ENCODE results near the gene TLR1.
"Not testable (repeated sequence)": the region's sequence is repeated elsewhere in the genome, so short reads cannot be mapped to it uniquely, and the experiment has no call there.

The TLR1 gene

DNA sequence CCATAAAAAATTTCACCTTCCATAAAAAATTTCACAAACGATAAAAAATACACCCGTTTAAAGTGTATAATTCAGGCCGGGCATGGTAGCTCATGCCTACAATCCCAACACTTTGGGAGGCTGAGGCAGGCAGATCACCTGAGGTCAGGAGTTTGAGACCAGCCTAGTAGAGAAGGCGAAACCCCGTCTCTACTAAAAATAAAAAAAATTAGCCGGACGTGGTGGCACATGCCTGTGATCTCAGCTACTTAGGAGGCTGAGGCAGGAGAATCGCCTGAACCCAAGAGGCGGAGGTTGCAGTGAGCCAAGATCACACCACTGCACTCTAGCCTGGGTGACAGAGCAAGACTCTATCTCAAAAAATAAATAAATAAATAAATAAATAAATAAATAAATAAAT is 1.7 kb upstream of the TLR1 start:
- DNase-seq (ENCODE audit: low read depth), result not testable (repeated sequence)

DNA sequence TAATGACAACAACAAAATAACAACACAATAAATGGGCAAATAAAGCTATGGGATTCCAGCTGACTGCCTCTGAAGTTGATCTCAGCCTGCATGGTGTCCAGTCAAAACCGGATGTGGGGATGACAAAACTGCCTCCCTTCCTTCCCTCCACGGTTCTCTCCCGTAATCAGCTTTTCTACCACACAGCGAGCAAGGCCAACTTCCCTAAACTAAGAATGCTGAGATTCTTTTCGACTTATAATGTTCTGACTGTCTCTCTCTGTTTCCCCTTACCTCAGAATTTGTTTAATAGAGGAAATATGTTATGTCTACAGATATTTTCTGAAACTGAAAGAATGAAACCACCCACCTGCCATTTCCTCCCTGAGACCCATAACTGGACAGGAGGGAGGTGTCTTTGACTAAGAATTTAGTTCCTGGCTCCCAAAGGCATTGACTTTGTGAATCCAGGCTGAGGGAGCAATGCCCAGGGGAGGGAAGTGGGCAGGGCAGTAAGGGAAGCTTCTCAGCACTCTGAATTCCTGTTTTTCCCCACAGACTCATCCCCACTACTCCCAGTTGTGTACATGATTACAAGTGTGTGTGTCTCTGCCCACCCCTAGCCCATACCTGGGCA is 1.0 kb upstream of the TLR1 start:
- no peak for DNase-seq (ENCODE audit: low read depth)

GRCh38 chr4:38803833-38804653 is 548 bp downstream of the TLR1 start:
- peak; percentile 15 for DNase-seq (ENCODE audit: low read depth)

DNA sequence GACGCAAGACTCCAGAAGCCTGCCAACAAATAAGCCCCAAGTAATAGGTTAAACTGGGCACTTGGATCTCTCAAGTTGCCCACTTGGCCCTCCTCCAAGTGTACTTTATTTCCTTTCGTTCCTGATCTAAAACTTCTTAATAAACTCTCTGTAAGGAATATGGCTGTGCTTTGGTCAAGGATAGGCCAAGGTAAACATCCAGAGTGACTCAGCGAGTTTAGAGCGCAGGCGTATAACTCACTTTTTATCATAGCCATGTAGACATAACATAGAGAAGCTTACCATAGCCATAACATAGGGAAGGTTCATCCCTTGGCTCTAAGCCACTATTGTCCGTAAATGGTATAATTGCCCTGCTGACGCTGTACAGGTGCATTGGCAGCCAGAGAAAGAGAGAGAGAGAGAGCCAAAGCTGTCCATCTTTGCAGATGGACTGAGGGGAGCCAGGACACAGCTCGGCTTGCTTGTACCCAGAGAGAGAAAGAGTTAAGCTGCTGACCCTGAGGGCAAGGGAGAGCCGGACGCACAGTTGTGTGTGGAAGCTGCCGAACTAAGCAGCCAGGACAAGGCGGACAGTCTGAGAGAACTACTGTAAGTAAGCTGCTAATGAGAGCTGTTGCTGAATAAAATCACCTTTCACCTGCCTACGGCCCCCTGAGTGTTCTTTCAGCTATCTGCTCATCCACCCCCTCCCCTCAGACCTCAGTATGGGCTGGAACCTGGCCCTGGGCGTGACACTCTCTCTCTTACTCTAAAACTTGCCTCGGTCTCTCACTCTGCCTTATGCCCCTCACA is 1.8 kb downstream of the TLR1 start:
- no peak for DNase-seq (ENCODE audit: low read depth)

- DNase-seq (ENCODE audit: low read depth), result no peak
These were observed 3.6 kb downstream of the TLR1 start for GRCh38 chr4:38800961-38801450.

DNA sequence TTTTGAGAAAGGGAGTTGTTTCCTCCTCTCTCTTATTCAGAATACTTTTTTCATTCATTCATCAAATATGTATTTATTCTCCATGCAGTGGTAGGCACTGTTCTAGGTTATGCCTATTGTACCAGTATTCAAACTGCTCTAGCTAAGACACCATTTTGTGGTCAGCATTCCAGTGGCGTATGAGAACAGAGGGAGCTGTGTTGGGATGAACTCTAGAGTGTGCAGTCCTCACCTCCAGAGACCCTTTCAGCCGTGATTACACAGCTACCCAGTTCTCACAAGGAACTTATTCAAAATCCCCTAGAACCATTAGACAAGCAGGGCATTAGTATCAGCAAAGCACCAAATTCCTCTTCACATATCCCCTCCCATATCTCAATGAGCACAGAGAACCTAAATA is 4.2 kb downstream of the TLR1 start:
- no peak for DNase-seq (ENCODE audit: low read depth)

DNA sequence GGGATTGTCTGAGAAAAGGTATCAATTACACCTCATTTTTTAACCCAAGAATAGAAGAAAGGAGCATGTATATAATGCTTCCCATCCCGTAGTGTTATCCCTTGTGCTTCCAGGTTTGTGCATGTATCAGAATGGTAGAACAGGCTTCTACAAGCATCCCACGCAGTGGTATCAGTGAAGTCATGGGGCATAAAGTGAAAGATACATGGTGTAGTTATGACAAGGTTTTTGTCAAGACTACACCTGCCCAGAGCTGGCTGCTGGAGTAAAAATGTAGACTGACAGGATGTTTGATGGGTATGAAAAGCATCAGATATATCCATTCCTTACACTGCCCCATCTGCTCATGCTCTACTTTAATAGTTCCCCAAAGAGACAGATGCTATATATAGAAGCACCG is 9.5 kb downstream of the TLR1 start:
- DNase-seq (ENCODE audit: low read depth), result no peak

DNA sequence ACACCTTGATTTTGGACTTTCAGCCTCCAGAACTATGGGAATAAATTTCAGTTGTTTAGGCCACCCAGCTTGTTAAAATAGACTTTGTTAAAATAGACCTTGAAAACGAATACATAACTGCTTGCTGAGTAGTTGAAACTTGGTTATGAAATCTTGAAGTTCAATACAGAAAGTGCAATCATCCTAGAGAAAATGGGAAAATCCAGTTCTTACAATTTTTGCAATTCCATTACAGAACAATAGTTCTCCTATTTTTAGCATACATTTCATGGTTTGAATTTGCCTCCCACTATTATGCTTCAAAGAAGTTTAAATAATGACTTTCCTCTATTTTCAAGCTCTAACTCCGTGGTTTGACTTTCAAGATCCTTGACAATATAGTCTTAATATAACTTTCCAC is 10.5 kb downstream of the TLR1 start:
- no peak for DNase-seq (ENCODE audit: low read depth)

DNA sequence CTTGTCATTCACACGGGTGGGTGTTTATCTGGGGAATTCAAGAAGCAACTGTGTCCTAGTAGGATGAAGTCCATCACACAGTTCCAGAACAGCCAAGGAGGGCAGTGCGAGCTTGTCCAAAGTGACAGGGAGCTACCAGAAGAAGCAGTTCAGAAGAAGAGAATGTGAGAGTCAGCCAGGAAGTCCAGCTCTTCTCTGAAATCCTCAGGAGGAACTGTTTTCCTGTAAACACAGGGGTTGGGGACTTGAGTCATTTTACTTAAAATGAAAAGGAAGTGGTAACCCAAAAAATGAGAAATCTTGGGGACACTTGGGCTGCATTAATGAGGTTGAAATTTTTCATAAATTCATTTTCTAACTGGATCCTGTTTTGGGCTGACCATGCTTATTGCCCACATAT is 13.6 kb downstream of the TLR1 start:
- DNase-seq (ENCODE audit: low read depth), result no peak

DNA sequence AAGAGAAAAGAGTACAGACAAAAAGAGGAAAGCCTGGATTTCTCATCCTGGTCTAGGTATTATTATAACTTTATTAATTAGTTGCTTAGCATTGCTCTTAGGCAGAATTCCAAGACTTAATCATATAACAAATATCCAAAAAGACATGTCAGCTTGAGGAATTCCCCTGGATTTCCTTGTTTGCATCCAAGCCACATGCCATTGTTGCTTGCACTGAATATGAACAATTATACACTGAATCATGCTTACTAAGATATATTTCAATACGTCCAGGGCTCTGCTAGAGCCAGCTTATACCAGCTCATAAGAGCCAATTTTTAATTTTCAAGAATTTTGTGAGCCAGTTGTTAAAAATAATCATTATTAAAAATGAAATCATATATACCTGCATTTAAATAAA is 16.3 kb downstream of the TLR1 start:
- DNase-seq (ENCODE audit: low read depth), result no peak

DNA sequence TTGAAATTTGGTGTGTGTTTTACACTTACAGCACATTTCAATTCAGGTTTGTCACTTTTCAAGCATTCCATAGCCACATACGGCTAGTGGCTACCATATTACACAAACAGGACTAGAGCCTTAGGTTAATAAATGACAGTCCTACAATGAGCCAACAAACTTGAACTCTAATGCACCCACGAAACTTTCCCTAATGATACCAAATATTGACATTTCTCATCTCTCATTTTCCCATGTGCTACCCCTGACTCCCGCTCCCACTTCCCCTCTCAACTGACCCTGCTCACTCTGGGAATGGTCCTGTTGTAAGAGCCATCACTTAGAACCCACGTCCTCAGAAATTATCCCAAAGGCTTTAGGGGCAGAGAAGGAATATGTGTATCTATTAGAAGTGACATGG is 16.9 kb downstream of the TLR1 start:
- DNase-seq (ENCODE audit: low read depth), result no peak

GRCh38 chr4:38785901-38786402 is 18.6 kb downstream of the TLR1 start:
- no peak for DNase-seq (ENCODE audit: low read depth)

- no peak for DNase-seq (ENCODE audit: low read depth)
These were observed 19.4 kb downstream of the TLR1 start for GRCh38 chr4:38785041-38785790.

GRCh38 chr4:38784141-38784540 is 20.4 kb downstream of the TLR1 start:
- no peak for DNase-seq (ENCODE audit: low read depth)

GRCh38 chr4:38783109-38783460 is 21.5 kb downstream of the TLR1 start:
- DNase-seq (ENCODE audit: low read depth), result no peak

- peak; percentile 20 for DNase-seq (ENCODE audit: low read depth)
These were observed 22.0 kb downstream of the TLR1 start, which contains the start of gene TLR10 for GRCh38 chr4:38782452-38783108. Gene TLR10, minus strand, starts transcription at chr4:38782990. Its CDS starts 7,400 bp downstream, at chr4:38775590.

DNA sequence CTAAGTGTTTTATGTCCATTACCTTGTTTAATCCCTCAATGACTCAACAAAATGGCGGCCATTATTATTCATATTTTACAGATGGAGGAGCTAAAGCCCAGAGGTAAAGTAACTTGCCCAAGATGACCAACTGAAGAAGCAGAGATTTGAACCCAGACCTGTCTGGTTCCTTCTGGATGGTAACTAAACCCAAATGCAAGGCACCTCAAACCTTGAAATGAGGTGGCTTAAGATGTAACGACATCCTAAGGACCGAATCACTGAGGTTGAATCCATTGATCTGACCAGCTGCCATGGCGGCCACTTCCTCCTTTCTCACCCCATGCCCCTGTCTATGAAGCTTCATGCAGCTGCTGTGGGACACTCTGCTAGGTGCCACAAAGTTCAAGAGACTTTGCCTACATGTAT is 22.7 kb downstream of the TLR1 start:
- DNase-seq (ENCODE audit: low read depth), result no peak

DNA sequence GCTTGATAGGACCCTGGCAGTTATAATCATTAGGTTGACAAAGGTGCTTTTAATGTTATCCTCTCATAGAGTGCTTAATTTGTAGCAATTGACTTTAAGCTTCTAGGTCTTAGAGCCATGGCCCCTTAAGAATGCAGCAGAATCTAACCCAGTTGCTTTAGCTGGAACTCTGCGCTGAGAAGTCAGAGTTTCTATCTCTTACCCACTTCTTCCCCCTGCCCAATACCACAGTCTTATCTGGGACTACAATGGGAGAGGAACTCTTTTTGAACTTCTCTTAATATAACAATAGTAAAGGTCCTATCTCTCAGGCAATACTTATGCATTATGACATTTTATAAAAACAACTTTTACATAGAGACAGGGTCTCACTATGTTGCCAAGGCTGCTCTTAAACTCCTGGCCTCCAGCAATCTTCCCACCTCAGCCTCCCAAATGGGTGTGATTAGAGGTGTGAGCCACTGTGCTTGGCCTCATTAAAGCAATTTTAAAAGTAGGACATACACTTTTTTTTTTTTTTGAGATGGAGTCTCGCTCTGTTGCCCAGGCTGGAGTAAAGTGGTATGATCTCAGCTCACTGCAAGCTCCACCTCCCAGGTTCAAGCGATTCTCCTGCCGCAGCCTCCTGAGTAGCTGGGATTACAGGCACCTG is 23.6 kb downstream of the TLR1 start:
- no peak for DNase-seq (ENCODE audit: low read depth)

DNA sequence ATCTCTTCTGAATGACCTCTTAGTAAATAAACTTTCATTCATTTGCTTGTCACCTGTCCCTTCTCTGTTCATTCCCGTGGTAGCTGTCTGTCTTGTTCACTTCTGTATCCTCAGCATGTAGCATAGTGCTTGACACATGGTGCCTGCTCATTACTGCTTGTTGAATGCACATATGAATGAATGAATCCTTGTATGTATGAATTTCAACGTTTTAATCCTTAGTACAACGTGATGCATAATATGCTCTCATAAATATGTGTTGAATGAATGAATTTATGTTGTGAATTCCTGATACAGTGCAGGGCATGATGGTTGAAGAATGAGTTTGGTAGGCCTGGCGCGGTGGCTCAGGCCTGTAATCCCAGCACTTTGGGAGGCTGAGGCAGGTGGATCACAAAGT is 24.8 kb downstream of the TLR1 start:
- DNase-seq (ENCODE audit: low read depth), result no peak

GRCh38 chr4:38777925-38778324 is 26.7 kb downstream of the TLR1 start:
- not testable (repeated sequence) for DNase-seq (ENCODE audit: low read depth)

- DNase-seq (ENCODE audit: low read depth), result no peak
These were observed 29.3 kb downstream of the TLR1 start for GRCh38 chr4:38775326-38775725.
